AG04450 (cell line): ENCODE results near the gene CHL1. TPM values are rescaled to one million over a fixed set of nuclear protein-coding genes. Genes with fewer than 3 reads are reported as not detected.

ENCODE experiments used
- CTCF ChIA-PET: fragments of 300-600, 350-600 bp; formaldehyde crosslinking; extraction: SDS; loops from one replicate; lab custom pipeline; 2022; ENCODE audit warnings: antibody characterized with exemption, inconsistent platforms; lab: Charles Lee
- POLR2A ChIA-PET: fragments of 350-600 bp; formaldehyde crosslinking; extraction: SDS; loops from one replicate; lab custom pipeline; 2021; ENCODE audit warnings: antibody characterized with exemption, inconsistent platforms; lab: Yijun Ruan, JAX
- DNase-seq: peaks from one replicate; pipeline ENCODE4 v3.0.0-alpha.2; 2011; ENCODE audit warnings: low read depth, low spot score
- H3K27ac ChIP-seq: one replicate; pipeline ENCODE4 v1.5.1; 2012; ENCODE audit warnings: low read depth, low read length, control low read depth
- H3K27me3 ChIP-seq: one replicate; pipeline ENCODE4 v1.6.0; 2012; ENCODE audit warnings: low read length; ENCODE audit not compliant: control insufficient read depth, insufficient read depth
- H3K4me3 ChIP-seq: 2 replicates; pipeline ENCODE4 v1.5.1; 2011; ENCODE audit warnings: mild to moderate bottlenecking, low read depth, low read length, control low read depth
- H3K9me3 ChIP-seq: 2 replicates; pipeline ENCODE4 v1.5.1; 2012; ENCODE audit warnings: low read length; ENCODE audit not compliant: control insufficient read depth, insufficient read depth
- polyA plus RNA-seq: library from polyadenylated mRNA; depleted of rRNA; stranded (reverse); fragments of >200 nt; gene quantifications from 2 replicates; pipeline ENCODE4 v1.2.3, GENCODE V29; 2011
- TF ChIP-seq, protein P1 (sequence below): IDR thresholded peaks from 2 replicates; pipeline ENCODE4 v1.5.1; 2011; ENCODE audit warnings: low read depth, low read length, control low read depth, inconsistent platforms

CHL1 gene
- polyA plus RNA-seq, 1 experiment, result 0.40 TPM

DNA sequence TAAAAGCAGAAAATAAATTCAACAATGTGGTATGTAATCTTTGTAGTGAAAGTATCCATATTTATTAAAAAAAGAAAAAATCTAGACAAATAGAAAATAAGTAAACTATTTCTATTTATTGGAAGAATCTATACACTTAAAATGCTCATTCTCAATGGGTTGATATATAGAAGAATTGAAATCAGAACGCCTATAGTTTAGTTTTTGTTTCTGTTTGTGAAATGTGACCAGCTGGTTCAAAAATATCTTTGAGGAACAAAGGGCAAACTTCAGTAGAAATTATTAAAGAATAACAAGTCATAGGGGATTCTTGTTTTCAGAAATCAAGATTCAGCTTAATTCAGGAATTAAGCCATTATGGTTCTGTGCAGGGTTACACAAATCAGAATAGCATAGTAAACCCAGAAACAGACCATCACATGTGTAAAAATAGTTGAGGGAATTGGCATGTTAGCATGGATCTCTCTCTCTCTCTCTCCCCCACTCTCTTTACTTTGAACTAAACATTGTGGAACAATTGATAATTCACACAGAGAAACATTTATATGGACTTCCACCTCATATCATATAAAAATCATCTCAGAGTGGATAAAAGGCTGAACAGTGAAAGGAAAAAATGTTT is 134.0 kb downstream of the CHL1 start:
- ChIA-PET POLR2A (no interaction called here), CTCF (interaction anchor here (1.8 kb wide), 1 partner anchor 24 kb away, joined by 12 read pairs; no protein-coding TSS in a partner anchor)
- TF ChIP-seq, protein P1, sequence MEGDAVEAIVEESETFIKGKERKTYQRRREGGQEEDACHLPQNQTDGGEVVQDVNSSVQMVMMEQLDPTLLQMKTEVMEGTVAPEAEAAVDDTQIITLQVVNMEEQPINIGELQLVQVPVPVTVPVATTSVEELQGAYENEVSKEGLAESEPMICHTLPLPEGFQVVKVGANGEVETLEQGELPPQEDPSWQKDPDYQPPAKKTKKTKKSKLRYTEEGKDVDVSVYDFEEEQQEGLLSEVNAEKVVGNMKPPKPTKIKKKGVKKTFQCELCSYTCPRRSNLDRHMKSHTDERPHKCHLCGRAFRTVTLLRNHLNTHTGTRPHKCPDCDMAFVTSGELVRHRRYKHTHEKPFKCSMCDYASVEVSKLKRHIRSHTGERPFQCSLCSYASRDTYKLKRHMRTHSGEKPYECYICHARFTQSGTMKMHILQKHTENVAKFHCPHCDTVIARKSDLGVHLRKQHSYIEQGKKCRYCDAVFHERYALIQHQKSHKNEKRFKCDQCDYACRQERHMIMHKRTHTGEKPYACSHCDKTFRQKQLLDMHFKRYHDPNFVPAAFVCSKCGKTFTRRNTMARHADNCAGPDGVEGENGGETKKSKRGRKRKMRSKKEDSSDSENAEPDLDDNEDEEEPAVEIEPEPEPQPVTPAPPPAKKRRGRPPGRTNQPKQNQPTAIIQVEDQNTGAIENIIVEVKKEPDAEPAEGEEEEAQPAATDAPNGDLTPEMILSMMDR, result no peak
- DNase-seq, result no peak
- Histone ChIP-seq H3K4me3 (no peak overlapping the region), H3K9me3 (no peaks in the 10 kb centered on the region), H3K27me3 (no peaks in the 10 kb centered on the region), H3K27ac (no peak overlapping the region)

DNA sequence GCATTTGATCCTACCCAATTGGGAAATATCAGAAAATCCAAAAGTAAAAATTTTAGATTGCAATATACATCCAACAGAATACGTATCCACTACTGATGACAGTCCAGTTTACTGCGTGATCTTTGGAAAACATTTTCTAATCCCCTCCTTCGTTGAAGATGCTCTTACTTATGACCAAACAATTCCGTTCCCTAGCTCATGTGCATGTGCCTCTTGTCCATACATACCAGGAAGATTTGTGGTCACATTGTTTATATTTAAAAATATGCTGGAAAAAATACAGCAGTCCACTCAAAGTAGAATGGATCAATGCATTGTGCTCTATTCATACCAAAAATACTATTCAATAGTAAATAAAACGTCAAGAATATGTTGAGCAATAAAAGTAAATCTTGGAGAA is 135.3 kb downstream of the CHL1 start:
- CTCF ChIA-PET, result interaction anchor here (0.6 kb wide), 1 partner anchor 22 kb away, joined by 4 read pairs; no protein-coding TSS in a partner anchor

GRCh38 chr3:332701-333100 is 136.1 kb downstream of the CHL1 start:
- H3K4me3 ChIP-seq, result no peak overlapping the region
- TF ChIP-seq, protein P1, result no peak

More for the DNA sequence above, 135.3 kb downstream of the CHL1 start:
- Histone ChIP-seq H3K9me3 (no peaks in the 10 kb centered on the region), H3K4me3 (no peak overlapping the region), H3K27me3 (no peaks in the 10 kb centered on the region), H3K27ac (no peak overlapping the region)
- POLR2A ChIA-PET, result no interaction called here
- TF ChIP-seq, protein P1, result no peak
- peak; percentile 55 for DNase-seq

DNA sequence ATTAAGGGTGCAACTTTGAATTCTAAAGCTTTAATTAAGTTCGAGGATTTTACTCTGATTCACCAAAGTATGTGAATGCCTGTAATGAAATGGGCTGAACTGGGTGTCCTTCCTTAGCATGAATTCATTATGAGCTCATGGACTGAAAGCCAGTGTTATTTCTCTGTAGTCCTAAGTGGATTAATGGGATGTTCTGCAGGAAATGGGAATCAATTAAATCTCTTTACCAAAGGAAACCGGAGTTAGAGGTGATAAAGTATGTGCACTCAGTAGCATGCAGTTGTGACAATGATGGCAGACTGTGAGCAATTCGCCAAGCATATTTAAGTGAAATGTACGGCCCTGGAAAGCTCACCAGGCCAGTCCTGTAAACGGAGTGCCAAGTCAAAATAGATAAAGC is 138.7 kb downstream of the CHL1 start:
- ChIA-PET POLR2A (no interaction called here), CTCF (interaction anchor here (4.6 kb wide), 1 partner anchor 18 kb away, joined by 32 read pairs; no protein-coding TSS in a partner anchor)
- TF ChIP-seq, protein P1, result no peak
- Histone ChIP-seq H3K27me3 (no peaks in the 10 kb centered on the region), H3K4me3 (no peak overlapping the region), H3K9me3 (no peaks in the 10 kb centered on the region), H3K27ac (no peak overlapping the region)
- DNase-seq, result no peak

More at GRCh38 chr3:332701-333100, 136.1 kb downstream of the CHL1 start:
- Histone ChIP-seq H3K27me3 (no peaks in the 10 kb centered on the region), H3K27ac (no peak overlapping the region), H3K9me3 (no peaks in the 10 kb centered on the region)
- DNase-seq, result no peak
- ChIA-PET CTCF (interaction anchor here (1.2 to 4.6 kb wide), 2 partner anchors 21 to 23 kb away, joined by 4 to 32 read pairs; no protein-coding TSS in a partner anchor), POLR2A (no interaction called here)

- ChIA-PET CTCF (interaction anchor here (4.9 kb wide), 1 partner anchor 15 kb away, joined by 38 read pairs; no protein-coding TSS in a partner anchor), POLR2A (no interaction called here)
- DNase-seq, result no peak
- TF ChIP-seq, protein P1, result no peak
- no peaks in the 10 kb centered on the region for H3K9me3 ChIP-seq
- no peak overlapping the region for H3K4me3 ChIP-seq
- no peaks in the 10 kb centered on the region for H3K27me3 ChIP-seq
- no peak overlapping the region for H3K27ac ChIP-seq
These were observed 142.8 kb downstream of the CHL1 start for GRCh38 chr3:339351-339750.
